Measurements from ENCODE around the gene TTC31. TPM values are rescaled to one million over a fixed set of nuclear protein-coding genes. Genes with fewer than 3 reads are reported as not detected.

Gene TTC31
- total RNA-seq, 1 donor from 2014 or later: 27.5 TPM

DNA sequence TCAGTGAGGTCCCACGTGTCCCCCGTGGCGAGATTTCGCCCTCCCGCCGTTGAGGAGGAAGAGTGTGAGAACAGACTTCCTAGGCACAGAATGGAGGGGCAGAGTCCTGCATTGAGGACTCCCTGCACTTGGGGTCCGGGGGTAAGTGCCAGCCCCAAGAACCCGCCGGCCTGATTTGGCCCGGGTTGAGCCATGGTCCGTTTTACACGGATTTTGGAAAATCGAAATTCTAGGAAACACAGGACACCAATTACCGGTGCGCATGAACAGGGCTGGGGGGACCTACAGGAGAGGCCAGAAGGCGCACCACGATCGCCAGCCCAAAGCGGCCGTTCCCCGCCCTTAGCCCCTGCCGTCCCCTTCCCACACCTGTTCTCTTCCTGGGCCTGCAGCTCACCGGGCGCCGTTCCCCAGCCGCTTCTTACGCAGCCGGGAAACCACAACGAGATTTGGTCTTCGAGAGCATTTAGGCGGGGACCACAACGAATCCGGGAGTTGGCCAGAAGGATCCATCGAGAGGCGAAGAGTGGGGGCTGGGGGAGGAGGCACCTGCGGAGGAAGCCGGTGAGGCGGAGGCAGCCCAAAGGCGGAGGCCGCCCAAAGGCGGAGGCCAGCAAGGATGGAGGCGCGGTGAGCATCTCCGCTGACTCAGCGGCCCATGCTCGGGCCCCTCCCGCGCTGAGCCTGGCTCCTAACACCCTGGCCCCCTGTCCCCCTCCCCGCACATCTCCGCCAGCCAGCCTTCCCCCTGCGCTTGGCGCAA is 30.9 kb downstream of the TTC31 start:
- Mint-ChIP-seq H3K4me1 (ENCODE audit: unreplicated experiment) (peaks cover 1% of the 10 kb centered on the region), H3K36me3 (peaks cover 3% of the 10 kb centered on the region), H3K9me3 (no peaks in the 10 kb centered on the region), H3K27ac (no peak overlapping the region), H3K27me3 (peaks cover 85% of the 10 kb centered on the region), H3K4me3 (peak overlapping the region; percentile 34)
- DNase-seq (ENCODE audit: extremely low spot score, unreplicated experiment): no peak
- TF ChIP-seq, protein P1, sequence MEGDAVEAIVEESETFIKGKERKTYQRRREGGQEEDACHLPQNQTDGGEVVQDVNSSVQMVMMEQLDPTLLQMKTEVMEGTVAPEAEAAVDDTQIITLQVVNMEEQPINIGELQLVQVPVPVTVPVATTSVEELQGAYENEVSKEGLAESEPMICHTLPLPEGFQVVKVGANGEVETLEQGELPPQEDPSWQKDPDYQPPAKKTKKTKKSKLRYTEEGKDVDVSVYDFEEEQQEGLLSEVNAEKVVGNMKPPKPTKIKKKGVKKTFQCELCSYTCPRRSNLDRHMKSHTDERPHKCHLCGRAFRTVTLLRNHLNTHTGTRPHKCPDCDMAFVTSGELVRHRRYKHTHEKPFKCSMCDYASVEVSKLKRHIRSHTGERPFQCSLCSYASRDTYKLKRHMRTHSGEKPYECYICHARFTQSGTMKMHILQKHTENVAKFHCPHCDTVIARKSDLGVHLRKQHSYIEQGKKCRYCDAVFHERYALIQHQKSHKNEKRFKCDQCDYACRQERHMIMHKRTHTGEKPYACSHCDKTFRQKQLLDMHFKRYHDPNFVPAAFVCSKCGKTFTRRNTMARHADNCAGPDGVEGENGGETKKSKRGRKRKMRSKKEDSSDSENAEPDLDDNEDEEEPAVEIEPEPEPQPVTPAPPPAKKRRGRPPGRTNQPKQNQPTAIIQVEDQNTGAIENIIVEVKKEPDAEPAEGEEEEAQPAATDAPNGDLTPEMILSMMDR (conservative IDR thresholded peaks at IDR 0.05): no peak

GRCh38 chr2:74514368-74515270 is 31.7 kb downstream of the TTC31 start, which contains the start of gene TLX2:
Gene TLX2, plus strand, starts transcription at chr2:74514450. Its CDS starts 357 bp downstream, at chr2:74514807.
- TF ChIP-seq, protein P1 (conservative IDR thresholded peaks at IDR 0.05): no peak
- no peaks in the 10 kb centered on the region for H3K4me1 Mint-ChIP-seq (ENCODE audit: unreplicated experiment)
- H3K27ac Mint-ChIP-seq: no peak within 1 kb of the TSS
- no peaks in the 10 kb centered on the region for H3K9me3 Mint-ChIP-seq
- peaks cover 90% of the 10 kb centered on the region for H3K27me3 Mint-ChIP-seq
- peak within 1 kb of the TSS; percentile 55 for H3K4me3 Mint-ChIP-seq
- H3K36me3 Mint-ChIP-seq: peaks cover 3% of the 10 kb centered on the region
- no peak for DNase-seq (ENCODE audit: extremely low spot score, unreplicated experiment)

- DNase-seq (ENCODE audit: extremely low spot score, unreplicated experiment): no peak
- Mint-ChIP-seq H3K4me1 (ENCODE audit: unreplicated experiment) (no peaks in the 10 kb centered on the region), H3K27me3 (peaks cover 90% of the 10 kb centered on the region), H3K36me3 (peaks cover 3% of the 10 kb centered on the region), H3K27ac (no peak overlapping the region), H3K4me3 (peak overlapping the region; percentile 55), H3K9me3 (no peaks in the 10 kb centered on the region)
- TF ChIP-seq, protein P1 (conservative IDR thresholded peaks at IDR 0.05): no peak
Measured at GRCh38 chr2:74515271-74515980, 32.5 kb downstream of the TTC31 start.

- Mint-ChIP-seq H3K4me1 (ENCODE audit: unreplicated experiment) (no peaks in the 10 kb centered on the region), H3K27ac (no peak overlapping the region), H3K27me3 (peaks cover 91% of the 10 kb centered on the region), H3K4me3 (no peak overlapping the region), H3K9me3 (no peaks in the 10 kb centered on the region), H3K36me3 (peaks cover 3% of the 10 kb centered on the region)
- TF ChIP-seq, protein P1 (conservative IDR thresholded peaks at IDR 0.05): no peak
- DNase-seq (ENCODE audit: extremely low spot score, unreplicated experiment): no peak
Measured at GRCh38 chr2:74515981-74516633, 33.2 kb downstream of the TTC31 start.

DNA sequence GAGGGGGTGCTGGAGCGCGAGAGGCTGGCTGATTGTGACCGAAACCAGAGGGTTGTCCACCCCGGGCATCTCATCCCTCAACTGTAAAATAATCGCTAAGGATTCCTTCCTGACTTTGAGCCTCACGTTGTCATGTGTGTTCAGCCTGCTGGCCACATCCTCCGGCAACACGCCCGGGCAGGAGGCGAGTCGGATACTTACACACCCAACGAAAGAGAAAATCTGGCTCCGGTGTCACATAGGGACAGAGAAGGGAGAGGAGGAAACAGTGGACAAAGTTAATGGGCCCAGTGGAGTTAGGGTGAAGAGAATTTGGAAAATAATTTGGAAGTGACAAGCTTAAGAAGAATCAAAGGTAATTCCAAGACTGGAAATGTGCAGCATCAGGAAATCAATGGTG is 33.8 kb downstream of the TTC31 start:
- Mint-ChIP-seq H3K27me3 (peaks cover 91% of the 10 kb centered on the region), H3K4me3 (no peak overlapping the region), H3K9me3 (no peaks in the 10 kb centered on the region), H3K27ac (no peak overlapping the region), H3K4me1 (ENCODE audit: unreplicated experiment) (no peaks in the 10 kb centered on the region), H3K36me3 (peaks cover 3% of the 10 kb centered on the region)
- DNase-seq (ENCODE audit: extremely low spot score, unreplicated experiment): no peak
- TF ChIP-seq, protein P1 (conservative IDR thresholded peaks at IDR 0.05): no peak
